Activated CD8-positive, alpha-beta memory T cell treated with anti-CD3 and anti-CD28 coated beads, Interleukin-2, amount 50 U/mL, for 1 hour (primary cell): ENCODE results near the gene TTLL5.

ENCODE experiments used
- DNase-seq: peaks from one replicate; pipeline ENCODE4 v3.0.0-alpha.2; 2020; ENCODE audit errors: extremely low read depth

TTLL5 gene

GRCh38 chr14:75697918-75698317, 36.9 kb downstream of the TTLL5 start:
- no peak for DNase-seq

GRCh38 chr14:75699331-75699730, 38.3 kb downstream of the TTLL5 start:
- DNase-seq: no peak

- no peak for DNase-seq
Measured at GRCh38 chr14:75700295-75700694, 39.2 kb downstream of the TTLL5 start.

GRCh38 chr14:75702122-75702521, 41.1 kb downstream of the TTLL5 start:
- no peak for DNase-seq

GRCh38 chr14:75702616-75703261, 41.7 kb downstream of the TTLL5 start:
- DNase-seq: no peak

GRCh38 chr14:75703467-75703866, 42.4 kb downstream of the TTLL5 start:
- no peak for DNase-seq

- DNase-seq: no peak
Measured at GRCh38 chr14:75705014-75705413, 44.0 kb downstream of the TTLL5 start.

GRCh38 chr14:75709207-75709812, 48.3 kb downstream of the TTLL5 start:
- peak; percentile 21 for DNase-seq

GRCh38 chr14:75711105-75711795, 50.2 kb downstream of the TTLL5 start:
- DNase-seq: no peak

GRCh38 chr14:75711796-75712211, 50.8 kb downstream of the TTLL5 start:
- no peak for DNase-seq

GRCh38 chr14:75714991-75715390, 53.9 kb downstream of the TTLL5 start:
- no peak for DNase-seq

- DNase-seq: no peak
Measured at GRCh38 chr14:75715926-75716780, 55.1 kb downstream of the TTLL5 start.

- DNase-seq: no peak
Measured at GRCh38 chr14:75717729-75718128, 56.7 kb downstream of the TTLL5 start.

GRCh38 chr14:75718199-75718598, 57.2 kb downstream of the TTLL5 start:
- no peak for DNase-seq

GRCh38 chr14:75720116-75720515, 59.1 kb downstream of the TTLL5 start:
- DNase-seq: no peak

GRCh38 chr14:75720842-75721498, 59.9 kb downstream of the TTLL5 start:
- no peak for DNase-seq

GRCh38 chr14:75723716-75724115, 62.7 kb downstream of the TTLL5 start:
- DNase-seq: no peak

- no peak for DNase-seq
Measured at GRCh38 chr14:75724414-75725204, 63.6 kb downstream of the TTLL5 start.

- no peak for DNase-seq
Measured at GRCh38 chr14:75725481-75725880, 64.4 kb downstream of the TTLL5 start.

GRCh38 chr14:75726321-75726720, 65.3 kb downstream of the TTLL5 start:
- DNase-seq: no peak

GRCh38 chr14:75727124-75727523, 66.1 kb downstream of the TTLL5 start:
- DNase-seq: no peak
